Measurements from ENCODE around the gene SEC14L3.

The SEC14L3 gene

DNA sequence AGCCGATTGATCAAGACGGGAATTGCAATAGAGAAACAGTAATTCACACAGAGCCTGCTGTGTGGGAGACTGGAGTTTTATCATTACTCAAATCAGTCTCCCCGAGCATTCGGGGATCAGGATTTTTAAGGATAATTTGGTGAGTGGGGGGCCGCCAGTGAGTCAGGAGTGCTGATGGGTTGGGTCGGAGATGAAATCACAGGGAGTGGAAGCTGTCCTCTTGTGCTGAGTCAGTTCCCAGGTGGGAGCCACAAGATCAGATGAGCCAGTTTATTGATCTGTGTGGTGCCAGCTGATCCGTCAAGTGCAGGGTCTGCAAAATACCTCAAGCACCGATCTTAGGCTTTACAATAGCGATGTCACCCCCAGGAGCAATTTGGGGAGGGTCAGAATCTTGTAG, 30.7 kb downstream of the SEC14L3 start:
- DNase-seq: no peak

- no peak for DNase-seq
These were observed 32.0 kb downstream of the SEC14L3 start for GRCh38 chr22:30439836-30440235.

DNA sequence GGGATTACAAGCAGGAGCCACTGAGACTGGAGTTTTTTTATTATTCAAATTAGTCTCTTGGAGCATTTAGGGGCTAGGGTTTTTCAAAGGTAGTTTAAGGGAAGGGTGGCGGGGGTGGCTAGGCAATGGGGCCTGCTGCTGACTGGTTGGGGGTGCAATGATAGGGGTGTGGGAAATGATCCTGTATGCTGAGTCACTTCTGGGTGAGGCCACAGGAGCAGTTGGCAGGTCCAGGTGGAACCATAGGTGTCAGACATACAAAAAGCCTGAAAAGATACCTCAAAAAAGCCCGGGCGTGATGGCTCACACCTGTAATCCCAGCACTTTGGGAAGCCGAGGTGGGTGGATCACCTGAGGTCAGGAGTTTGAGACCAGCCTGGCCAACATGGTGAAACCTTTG, 32.6 kb downstream of the SEC14L3 start:
- DNase-seq: no peak

GRCh38 chr22:30438559-30438958, 33.3 kb downstream of the SEC14L3 start:
- DNase-seq: no peak

GRCh38 chr22:30436196-30436595, 35.6 kb downstream of the SEC14L3 start:
- no peak for DNase-seq

- peak; percentile 77 for DNase-seq
These were observed 36.1 kb downstream of the SEC14L3 start for GRCh38 chr22:30435674-30436126.

DNA sequence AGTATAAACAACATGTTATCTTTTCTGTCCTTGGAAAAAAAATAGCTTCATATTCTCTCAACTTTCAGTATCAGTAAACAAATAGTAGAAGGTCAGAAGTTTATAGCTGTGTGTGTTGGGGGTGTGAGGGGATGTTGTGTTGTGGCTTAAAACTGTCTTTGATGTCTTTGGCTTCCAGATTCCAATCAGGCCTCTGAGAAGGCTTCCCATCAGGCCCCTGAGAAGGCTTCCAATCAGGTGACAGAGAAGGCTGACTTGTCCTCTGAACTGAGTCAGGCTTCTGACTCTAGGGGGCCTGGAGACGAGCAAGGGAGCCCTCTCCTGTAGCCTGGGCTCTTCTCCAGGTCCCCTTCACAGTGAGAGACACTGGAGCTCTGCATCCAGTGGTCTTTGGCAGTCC, 37.0 kb downstream of the SEC14L3 start:
- DNase-seq: no peak

GRCh38 chr22:30433773-30434172, 38.0 kb downstream of the SEC14L3 start:
- no peak for DNase-seq

GRCh38 chr22:30433227-30433626, 38.6 kb downstream of the SEC14L3 start:
- DNase-seq: no peak

DNA sequence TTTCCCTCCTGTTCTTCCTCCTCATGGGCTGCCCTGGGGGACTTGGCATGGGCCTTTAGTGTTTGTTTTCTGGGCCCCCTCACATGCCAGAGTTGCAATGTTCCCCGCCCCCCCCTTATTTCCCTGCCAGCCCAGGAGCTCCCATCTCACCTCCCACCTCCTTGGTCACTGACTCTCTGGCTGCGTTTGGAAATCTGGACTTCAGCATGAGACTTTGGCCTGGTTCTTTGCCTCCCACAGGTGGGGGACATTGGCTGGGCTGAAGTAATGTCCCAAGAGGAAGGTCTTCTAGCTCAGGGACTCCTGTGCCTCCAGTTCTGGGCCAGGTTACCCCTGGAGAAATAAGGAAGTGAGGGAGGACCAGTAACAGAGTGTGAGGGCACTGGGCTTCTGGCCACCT, 39.3 kb downstream of the SEC14L3 start:
- no peak for DNase-seq

DNA sequence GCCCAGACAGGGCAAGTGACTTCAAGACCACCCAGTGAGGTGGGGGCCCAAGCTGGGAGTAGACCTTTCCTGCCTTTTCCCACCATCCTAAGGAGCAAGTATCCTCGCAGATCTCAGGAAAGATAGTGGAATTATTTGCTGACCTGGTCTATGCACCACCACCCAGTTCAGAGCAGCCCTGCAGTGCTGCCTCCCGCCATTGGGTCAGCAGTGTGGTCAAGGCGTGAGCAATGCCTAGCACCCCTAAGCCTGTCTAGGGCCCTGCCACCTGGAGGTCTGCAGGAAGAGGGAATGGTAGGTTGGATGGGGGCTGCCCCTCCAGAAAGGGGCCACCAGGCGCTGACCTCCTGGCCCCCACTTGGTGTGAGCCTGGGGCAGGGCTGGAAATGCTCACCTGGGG, 39.7 kb downstream of the SEC14L3 start:
- DNase-seq: no peak

GRCh38 chr22:30430933-30431332, 40.9 kb downstream of the SEC14L3 start:
- no peak for DNase-seq

DNA sequence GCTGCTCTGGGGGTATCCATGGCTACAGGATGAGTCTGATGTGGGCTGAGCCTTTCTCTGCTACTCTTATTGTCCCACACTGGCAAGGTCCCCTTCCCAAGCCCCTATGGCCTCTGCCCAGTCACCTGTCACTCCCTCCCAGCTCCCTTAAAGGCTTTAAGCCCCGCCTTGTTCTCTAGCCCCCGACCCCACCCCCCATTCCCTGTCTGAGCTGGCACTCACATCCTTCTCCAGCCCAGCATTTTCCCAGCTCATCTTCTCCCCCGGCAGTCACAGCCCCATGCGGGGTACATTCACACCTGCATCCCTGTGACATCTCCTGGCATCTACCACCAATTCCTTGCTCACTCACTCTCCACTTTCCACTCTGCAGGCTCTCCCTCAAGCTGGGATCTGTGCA, 41.9 kb downstream of the SEC14L3 start:
- no peak for DNase-seq

DNA sequence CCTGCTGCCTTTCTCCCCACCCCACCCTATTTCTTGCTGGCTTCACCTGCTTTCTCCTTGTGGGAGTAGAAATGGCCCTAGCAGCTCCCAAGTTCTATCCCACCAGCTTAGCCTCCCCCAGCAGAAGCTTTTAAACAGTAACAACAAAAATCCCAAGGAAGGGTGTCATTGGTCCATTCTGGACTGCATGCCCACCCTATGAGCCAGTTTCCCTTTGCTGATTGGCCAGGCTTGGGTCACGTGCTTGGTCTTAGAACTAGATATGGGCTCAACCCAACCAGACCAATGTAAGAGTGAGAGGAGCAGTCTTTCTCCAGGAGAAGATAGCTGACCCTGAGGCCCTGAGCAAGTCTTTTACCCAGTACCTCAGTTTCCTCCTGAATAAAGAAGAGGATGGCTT, 43.9 kb downstream of the SEC14L3 start:
- no peak for DNase-seq

DNA sequence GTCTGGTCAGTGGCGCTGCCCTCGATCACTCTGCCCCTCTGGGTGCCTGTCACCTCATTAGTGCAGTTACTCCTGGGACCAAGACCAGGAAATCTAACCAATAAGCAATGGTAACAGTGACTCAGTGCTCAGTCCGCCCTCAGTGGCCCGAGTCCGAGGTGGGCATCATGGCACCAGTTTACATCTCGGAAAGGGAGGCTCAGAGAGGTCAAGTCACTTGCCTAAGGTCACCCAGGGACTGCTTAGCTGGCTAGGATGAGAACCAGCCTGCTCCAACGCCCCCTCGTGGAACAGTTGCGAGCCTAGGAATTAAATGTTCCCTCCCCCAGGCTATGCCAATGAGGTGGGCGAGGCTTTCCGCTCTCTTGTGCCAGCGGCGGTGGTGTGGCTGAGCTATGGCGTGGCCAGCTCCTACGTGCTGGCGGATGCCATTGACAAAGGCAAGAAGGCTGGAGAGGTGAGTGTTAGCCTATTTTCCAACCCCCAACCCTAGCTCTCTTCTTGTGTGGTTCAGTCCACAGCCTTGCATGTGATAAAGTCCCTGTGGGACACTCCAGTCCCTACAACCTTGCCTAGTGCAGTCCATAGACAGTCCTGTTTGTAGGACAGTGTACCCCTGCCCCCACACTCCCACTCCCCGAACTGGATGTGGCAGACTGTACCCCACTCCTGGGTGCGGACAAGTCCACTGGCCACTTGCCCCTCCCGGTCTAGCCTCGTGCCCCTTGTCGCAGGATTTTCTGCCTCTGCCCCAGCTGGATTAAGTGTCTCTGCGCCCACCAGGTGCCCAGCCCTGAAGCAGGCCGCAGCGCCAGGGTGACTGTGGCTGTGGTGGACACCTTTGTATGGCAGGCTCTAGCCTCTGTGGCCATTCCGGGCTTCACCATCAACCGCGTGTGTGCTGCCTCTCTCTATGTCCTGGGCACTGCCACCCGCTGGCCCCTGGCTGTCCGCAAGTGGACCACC, 45.1 kb downstream of the SEC14L3 start:
- peak; percentile 86 for DNase-seq

GRCh38 chr22:30425616-30426387, 46.0 kb downstream of the SEC14L3 start, which contains the start of gene MTFP1:
TSS of gene MTFP1 (plus strand) at chr22:30425768. CDS start at chr22:30425880, 112 bp downstream.
- DNase-seq: peak; percentile 43

DNA sequence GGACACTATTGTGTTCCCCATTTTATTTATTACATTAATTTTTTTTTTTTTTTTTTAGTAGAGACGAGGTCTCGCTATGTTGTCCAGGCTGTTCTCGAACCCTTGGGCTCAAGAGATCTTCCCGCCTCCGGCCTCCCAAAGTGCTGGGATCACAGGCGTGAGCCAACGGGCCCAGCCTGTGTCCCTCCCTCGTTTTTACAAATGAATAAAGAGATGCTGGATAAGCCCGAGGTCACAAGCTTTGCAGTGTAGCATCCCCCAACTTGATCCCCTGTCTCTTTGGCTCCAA, 46.5 kb downstream of the SEC14L3 start:
- no peak for DNase-seq

- no peak for DNase-seq
These were observed 47.1 kb downstream of the SEC14L3 start for GRCh38 chr22:30424534-30425326.

- peak; percentile 98 for DNase-seq
These were observed 47.8 kb downstream of the SEC14L3 start for GRCh38 chr22:30423959-30424533.

DNA sequence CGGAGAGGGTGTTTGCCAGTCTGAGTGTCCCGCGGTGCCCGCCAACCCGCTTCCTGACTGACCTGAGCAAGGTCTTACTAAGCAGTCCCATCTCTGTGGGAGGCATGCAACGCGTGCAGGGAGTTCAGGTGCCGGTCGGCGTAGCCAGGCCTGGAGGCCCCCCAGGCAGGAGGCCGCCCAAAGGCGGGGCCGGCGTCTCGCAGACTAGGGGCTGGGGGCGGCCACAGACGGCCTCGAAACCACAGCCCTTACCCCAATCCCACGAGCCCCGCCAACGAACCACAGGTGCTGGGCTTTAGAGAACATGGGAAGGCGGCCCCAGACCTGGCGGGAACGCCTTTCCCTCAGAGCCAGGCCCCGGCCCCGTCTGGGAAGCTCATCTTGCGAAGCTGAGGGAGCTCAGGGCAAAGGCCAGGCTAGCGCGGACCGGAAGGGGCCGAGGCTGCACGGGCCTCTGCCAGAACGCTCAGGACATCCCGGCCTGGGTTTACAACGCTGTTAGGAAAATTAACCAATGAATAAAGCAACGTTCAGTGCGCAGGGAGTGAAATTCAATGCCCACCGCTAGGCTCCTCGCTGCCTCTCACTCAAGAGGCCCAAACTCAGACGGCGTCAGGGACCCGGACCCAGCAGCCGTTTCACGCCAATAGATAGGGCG, 48.4 kb downstream of the SEC14L3 start:
- DNase-seq: peak; percentile 52

GRCh38 chr22:30422481-30423300, 49.1 kb downstream of the SEC14L3 start:
- DNase-seq: peak; percentile 41

Measured in stimulated activated naive CD4-positive, alpha-beta T cell treated with Interleukin-2 at 50 U/mL for 16 hours (primary cell).